ENCODE measurements around the gene MPP1.

The MPP1 gene

DNA sequence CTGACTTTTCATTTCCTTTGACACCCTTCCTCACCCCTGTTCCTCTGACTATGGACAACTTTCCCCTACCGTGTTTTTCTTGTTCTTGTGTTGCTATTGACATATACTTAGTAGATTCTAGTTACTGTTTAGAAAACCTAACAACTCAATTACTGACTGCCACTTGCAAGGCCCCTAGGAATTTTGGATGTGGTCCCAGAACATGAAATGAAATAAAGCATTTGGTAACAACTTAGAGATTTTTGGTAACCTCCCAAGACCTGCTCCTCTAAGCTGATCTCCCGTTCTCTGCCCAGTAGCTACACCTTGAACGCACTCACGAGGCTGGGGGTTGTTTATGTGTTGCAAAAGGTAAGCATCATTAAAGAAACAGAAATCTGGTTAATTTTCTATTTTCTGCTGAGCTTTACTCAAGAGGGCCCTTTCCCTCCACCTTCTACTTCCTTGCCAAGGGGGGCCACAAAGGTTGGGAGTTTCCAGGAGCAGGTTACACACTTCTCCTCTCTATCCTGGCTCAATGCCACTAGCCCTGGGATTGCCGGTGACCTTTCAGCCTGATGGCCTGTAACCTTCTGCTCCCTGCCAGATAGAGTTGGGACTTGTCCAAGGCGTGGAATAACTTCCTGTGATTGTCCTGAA lies 74.9 kb downstream of the MPP1 start:
- no peak for DNase-seq

DNA sequence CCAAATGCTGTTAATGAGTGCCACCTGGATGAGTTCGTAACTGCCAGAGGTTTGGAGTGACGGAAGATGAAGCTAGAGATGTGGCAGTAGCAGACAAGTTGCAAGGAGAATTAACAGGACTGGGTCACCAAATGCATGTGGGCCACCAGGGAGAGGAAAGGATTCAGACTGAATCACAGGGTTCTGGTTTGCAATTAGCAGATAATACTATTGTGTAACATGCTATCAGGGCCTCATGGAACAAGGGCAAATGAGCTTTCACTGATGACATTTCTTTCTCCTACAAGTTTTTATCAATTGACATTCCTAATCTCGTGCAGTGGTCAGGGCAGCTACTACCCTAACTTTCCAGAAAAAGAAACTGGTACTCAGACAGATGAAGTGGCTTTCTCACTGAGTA lies 75.8 kb downstream of the MPP1 start:
- DNase-seq = no peak
